Endothelial cell (in vitro differentiated cells): ENCODE data around the gene ZNF827. TPM values are rescaled to one million over a fixed set of nuclear protein-coding genes. Genes with fewer than 3 reads are reported as not detected.

Source experiments
- DNase-seq: peaks from one replicate; pipeline ENCODE4 v3.0.0; 2021; ENCODE audit warnings: low spot score
- H3K27ac Mint-ChIP-seq: one replicate; pipeline ENCODE4 v1.8.0; 2021; ENCODE audit warnings: mixed read lengths, inconsistent platforms; ENCODE audit not compliant: unreplicated experiment
- H3K27me3 Mint-ChIP-seq: one replicate; pipeline ENCODE4 v1.8.0; 2021; ENCODE audit warnings: mild to moderate bottlenecking, moderate library complexity, mixed read lengths, inconsistent platforms; ENCODE audit not compliant: unreplicated experiment
- H3K36me3 Mint-ChIP-seq: one replicate; pipeline ENCODE4 v1.8.0; 2021; ENCODE audit warnings: mild to moderate bottlenecking, low read depth, mixed read lengths, inconsistent platforms; ENCODE audit not compliant: unreplicated experiment
- H3K4me1 Mint-ChIP-seq: one replicate; pipeline ENCODE4 v1.8.0; 2021; ENCODE audit warnings: mild to moderate bottlenecking, mixed read lengths, inconsistent platforms; ENCODE audit not compliant: unreplicated experiment
- H3K4me3 Mint-ChIP-seq: one replicate; pipeline ENCODE4 v1.8.0; 2021; ENCODE audit warnings: mild to moderate bottlenecking, mixed read lengths, inconsistent platforms; ENCODE audit not compliant: unreplicated experiment
- H3K9me3 Mint-ChIP-seq: one replicate; pipeline ENCODE4 v1.8.0; 2021; ENCODE audit warnings: mixed read lengths, inconsistent platforms; ENCODE audit not compliant: unreplicated experiment
- CTCF ChIP-seq: fragments of 200-600 bp; sonication (generic); IDR thresholded peaks from one replicate; pipeline ENCODE4 v1.5.0; 2021; ENCODE audit warnings: antibody characterized with exemption; ENCODE audit not compliant: unreplicated experiment
- total RNA-seq: library from RNA; stranded (reverse); fragmentation: NEBNext Ultra II Directional; extraction: Animal tissue kit (Norgen Biotek cat#: 25700); gene quantifications from one replicate; pipeline ENCODE4 v1.2.1, GENCODE V29; 2021; ENCODE audit not compliant: unreplicated experiment

Gene ZNF827
- total RNA-seq, 1 donor from 2014 or later = 22.8 TPM

GRCh38 chr4:145960012-145960411 lies 21.4 kb upstream of the ZNF827 start:
- H3K27ac Mint-ChIP-seq = no peak overlapping the region
- no peak overlapping the region for H3K4me3 Mint-ChIP-seq
- peaks cover 3% of the 10 kb centered on the region for H3K4me1 Mint-ChIP-seq
- H3K27me3 Mint-ChIP-seq = peaks cover 3% of the 10 kb centered on the region
- no peak for TF ChIP-seq CTCF
- H3K36me3 Mint-ChIP-seq = no peaks in the 10 kb centered on the region
- no peaks in the 10 kb centered on the region for H3K9me3 Mint-ChIP-seq
- DNase-seq = no peak

GRCh38 chr4:145957302-145957701 lies 18.7 kb upstream of the ZNF827 start:
- no peak for TF ChIP-seq CTCF
- peaks cover 3% of the 10 kb centered on the region for H3K27me3 Mint-ChIP-seq
- H3K27ac Mint-ChIP-seq = no peak overlapping the region
- H3K4me1 Mint-ChIP-seq = peaks cover 3% of the 10 kb centered on the region
- no peaks in the 10 kb centered on the region for H3K9me3 Mint-ChIP-seq
- no peak for DNase-seq
- no peaks in the 10 kb centered on the region for H3K36me3 Mint-ChIP-seq
- H3K4me3 Mint-ChIP-seq = no peak overlapping the region

- Mint-ChIP-seq H3K4me1 (peaks cover 3% of the 10 kb centered on the region), H3K4me3 (no peak overlapping the region), H3K27me3 (peaks cover 3% of the 10 kb centered on the region), H3K36me3 (no peaks in the 10 kb centered on the region), H3K9me3 (no peaks in the 10 kb centered on the region), H3K27ac (no peak overlapping the region)
- peak; percentile 71 for TF ChIP-seq CTCF
- DNase-seq = peak; percentile 58
Observed at GRCh38 chr4:145956288-145956890, 17.8 kb upstream of the ZNF827 start.

- peaks cover 3% of the 10 kb centered on the region for H3K4me1 Mint-ChIP-seq
- TF ChIP-seq CTCF = no peak
- no peak overlapping the region for H3K27ac Mint-ChIP-seq
- H3K36me3 Mint-ChIP-seq = no peaks in the 10 kb centered on the region
- DNase-seq = no peak
- peaks cover 3% of the 10 kb centered on the region for H3K27me3 Mint-ChIP-seq
- H3K4me3 Mint-ChIP-seq = no peak overlapping the region
- no peaks in the 10 kb centered on the region for H3K9me3 Mint-ChIP-seq
Observed at GRCh38 chr4:145954924-145955339, 16.3 kb upstream of the ZNF827 start.

- no peaks in the 10 kb centered on the region for H3K9me3 Mint-ChIP-seq
- H3K27ac Mint-ChIP-seq = no peak overlapping the region
- TF ChIP-seq CTCF = no peak
- H3K4me1 Mint-ChIP-seq = no peaks in the 10 kb centered on the region
- H3K27me3 Mint-ChIP-seq = peaks cover 2% of the 10 kb centered on the region
- H3K36me3 Mint-ChIP-seq = no peaks in the 10 kb centered on the region
- DNase-seq = no peak
- no peak overlapping the region for H3K4me3 Mint-ChIP-seq
Observed at GRCh38 chr4:145951931-145952330, 13.3 kb upstream of the ZNF827 start.
